GM12801 (cell line): ENCODE data around the gene ZNF609.

Experiments used
- TF ChIP-seq, protein P1 (sequence below): IDR thresholded peaks from one replicate; pipeline ENCODE4 v1.5.1; 2011; ENCODE audit warnings: control low read depth; ENCODE audit not compliant: insufficient read length; ENCODE audit errors: extremely low read depth

ZNF609 gene

DNA sequence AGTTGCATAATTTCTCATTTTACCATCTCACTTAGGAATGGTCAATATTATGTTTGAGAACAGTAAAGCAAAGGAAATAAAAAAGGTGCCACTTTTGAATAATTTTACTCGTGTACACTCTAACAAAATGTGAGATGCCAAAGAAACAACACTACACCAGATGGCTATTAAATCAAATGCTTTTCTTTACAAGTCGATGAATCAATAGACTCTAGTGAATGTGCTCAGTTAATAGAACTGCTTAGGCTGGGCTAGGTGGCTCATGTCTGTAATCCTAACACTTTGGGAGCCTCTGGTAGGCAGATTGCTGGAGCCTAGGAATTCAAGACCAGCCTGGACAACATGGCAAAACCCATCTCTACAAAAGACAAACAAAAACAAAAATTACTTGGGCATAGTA is 87.9 kb downstream of the ZNF609 start:
- TF ChIP-seq, protein P1, sequence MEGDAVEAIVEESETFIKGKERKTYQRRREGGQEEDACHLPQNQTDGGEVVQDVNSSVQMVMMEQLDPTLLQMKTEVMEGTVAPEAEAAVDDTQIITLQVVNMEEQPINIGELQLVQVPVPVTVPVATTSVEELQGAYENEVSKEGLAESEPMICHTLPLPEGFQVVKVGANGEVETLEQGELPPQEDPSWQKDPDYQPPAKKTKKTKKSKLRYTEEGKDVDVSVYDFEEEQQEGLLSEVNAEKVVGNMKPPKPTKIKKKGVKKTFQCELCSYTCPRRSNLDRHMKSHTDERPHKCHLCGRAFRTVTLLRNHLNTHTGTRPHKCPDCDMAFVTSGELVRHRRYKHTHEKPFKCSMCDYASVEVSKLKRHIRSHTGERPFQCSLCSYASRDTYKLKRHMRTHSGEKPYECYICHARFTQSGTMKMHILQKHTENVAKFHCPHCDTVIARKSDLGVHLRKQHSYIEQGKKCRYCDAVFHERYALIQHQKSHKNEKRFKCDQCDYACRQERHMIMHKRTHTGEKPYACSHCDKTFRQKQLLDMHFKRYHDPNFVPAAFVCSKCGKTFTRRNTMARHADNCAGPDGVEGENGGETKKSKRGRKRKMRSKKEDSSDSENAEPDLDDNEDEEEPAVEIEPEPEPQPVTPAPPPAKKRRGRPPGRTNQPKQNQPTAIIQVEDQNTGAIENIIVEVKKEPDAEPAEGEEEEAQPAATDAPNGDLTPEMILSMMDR: no peak

GRCh38 chr15:64549860-64550259 is 89.5 kb downstream of the ZNF609 start:
- TF ChIP-seq, protein P1: no peak

GRCh38 chr15:64552281-64552948 is 92.0 kb downstream of the ZNF609 start:
- TF ChIP-seq, protein P1: no peak

- TF ChIP-seq, protein P1: no peak
Measured at GRCh38 chr15:64558460-64559179, 98.2 kb downstream of the ZNF609 start.

DNA sequence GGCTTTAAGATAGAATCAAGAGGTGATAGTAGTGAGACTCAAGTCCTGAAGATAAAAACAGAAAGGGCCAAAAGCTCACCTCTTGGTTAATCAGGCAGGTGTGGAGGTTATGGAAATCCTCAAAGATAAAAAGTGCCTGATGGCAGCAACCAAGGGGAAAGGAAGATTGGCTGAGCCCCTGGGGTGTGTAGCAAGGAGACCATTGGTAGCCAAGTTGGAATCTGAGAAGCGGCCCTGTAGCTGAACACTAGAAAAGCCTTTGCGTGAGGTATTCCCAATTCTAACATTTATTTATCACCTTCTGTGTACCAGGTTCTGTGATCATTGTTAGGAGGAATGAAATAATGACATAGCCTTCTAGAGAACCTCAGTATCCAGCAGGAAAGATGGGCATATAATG is 98.9 kb downstream of the ZNF609 start:
- TF ChIP-seq, protein P1: no peak

- TF ChIP-seq, protein P1: no peak
Measured at GRCh38 chr15:64560501-64560900, 100.1 kb downstream of the ZNF609 start.

DNA sequence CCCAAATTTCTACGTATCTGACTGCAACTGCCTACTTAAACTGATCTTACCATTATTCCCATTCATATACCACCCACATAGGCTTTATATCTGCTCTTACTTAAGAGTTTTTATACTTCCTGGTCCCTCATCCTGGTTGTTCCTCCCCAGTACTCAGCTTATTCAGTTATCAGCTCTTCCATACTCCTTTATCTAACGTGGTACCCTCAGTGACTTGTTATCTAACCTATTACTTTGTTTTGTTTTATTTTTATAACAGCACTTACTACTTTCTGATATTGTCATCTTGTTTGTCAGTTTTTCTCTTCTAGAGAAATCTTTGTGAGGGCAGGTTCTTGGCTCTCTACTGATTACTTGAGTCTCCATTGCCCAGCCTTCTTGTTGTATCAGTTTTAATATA is 100.6 kb downstream of the ZNF609 start:
- TF ChIP-seq, protein P1: no peak
